GM21723 (cell line): ENCODE data around the gene ARHGAP32.
"Not testable (repeated sequence)": the region's sequence is repeated elsewhere in the genome, so short reads cannot be mapped to it uniquely, and the experiment has no call there.

Experiments
- ATAC-seq: cut with Tn5 transposase; IDR thresholded peaks from one replicate; pipeline ENCODE4 v1.9.1; 2021; ENCODE audit warnings: mild to moderate bottlenecking, moderate library complexity; ENCODE audit not compliant: unreplicated experiment

ARHGAP32 gene

DNA sequence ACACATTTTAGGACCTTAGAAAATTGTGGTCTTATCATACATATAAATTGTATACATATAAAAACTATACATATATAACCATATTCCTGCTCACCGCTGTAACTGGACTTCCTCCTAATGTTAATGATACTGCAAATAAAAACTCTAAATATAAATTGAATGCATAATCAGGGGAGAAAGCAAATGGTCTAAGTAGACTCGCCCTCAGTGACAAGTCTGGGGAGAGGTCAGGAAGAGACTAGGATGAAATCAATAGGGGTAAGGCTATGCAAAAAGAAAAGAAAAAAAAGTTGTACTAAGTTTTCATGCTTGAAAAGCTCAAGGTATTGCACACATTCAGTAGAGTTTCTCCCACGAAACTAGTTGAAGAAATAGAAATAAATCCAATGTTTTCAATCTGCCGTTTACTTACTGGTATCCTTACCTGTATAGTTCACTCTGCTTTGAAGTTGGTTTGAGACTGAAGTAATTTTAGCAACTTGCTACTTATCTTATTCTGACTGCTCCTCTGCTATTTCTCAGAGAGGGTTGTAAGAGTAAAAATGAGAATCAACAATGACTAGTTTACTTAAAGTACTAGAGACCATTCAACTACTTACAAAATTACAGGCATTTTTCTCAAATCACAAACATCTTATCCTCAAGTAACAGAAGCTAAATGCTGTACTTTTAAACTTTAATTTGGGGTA is 12.2 kb upstream of the ARHGAP32 start:
- ATAC-seq, result no peak

- ATAC-seq, result no peak
Measured at GRCh38 chr11:129202646-129203045, 10.5 kb upstream of the ARHGAP32 start.

- ATAC-seq, result no peak
Measured at GRCh38 chr11:129195682-129196081, 3.6 kb upstream of the ARHGAP32 start.

- no peak for ATAC-seq
Measured at GRCh38 chr11:129191649-129192048, 476 bp downstream of the ARHGAP32 start.

- no peak for ATAC-seq
Measured at GRCh38 chr11:129190087-129190486, 2.0 kb downstream of the ARHGAP32 start.

DNA sequence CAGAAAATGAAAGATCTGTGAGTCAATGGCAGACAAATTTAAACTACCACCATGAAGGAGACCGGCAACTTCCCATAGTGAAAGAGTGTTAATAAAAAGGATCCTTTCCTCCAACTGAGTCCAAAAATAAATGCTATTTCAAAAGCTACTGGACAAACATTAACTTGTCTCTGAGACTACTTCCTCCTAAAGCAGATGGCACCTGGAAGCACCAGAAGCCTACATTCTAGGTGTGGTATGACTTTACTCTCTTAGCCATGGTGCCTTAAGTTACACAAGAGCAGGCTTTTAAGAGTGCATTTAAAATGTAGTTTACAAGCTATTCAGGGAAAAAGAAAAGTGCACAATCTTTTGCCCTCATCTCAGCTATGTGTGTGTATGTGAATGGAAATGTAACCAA is 2.5 kb downstream of the ARHGAP32 start:
- no peak for ATAC-seq

DNA sequence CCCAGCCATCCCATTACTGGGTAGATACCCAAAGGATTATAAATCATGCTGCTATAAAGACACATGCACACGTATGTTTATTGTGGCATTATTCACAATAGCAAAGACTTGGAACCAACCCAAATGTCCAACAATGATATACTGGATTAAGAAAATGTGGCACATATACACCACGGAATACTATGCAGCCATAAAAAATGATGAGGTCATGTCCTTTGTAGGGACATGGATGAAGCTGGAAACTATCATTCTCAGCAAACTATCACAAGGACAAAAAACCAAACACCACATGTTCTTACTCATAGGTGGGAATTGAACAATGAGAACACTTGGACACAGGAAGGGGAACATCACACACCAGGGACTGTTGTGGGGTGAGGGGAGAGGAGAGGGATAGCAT is 7.0 kb downstream of the ARHGAP32 start:
- ATAC-seq, result not testable (repeated sequence)

- ATAC-seq, result no peak
Measured at GRCh38 chr11:129184581-129184980, 7.5 kb downstream of the ARHGAP32 start.

GRCh38 chr11:129167315-129167714 is 24.8 kb downstream of the ARHGAP32 start:
- ATAC-seq, result no peak

- ATAC-seq, result no peak
Measured at GRCh38 chr11:129163714-129164164, 28.4 kb downstream of the ARHGAP32 start.

GRCh38 chr11:129157080-129157479 is 35.0 kb downstream of the ARHGAP32 start:
- ATAC-seq, result not testable (repeated sequence)

DNA sequence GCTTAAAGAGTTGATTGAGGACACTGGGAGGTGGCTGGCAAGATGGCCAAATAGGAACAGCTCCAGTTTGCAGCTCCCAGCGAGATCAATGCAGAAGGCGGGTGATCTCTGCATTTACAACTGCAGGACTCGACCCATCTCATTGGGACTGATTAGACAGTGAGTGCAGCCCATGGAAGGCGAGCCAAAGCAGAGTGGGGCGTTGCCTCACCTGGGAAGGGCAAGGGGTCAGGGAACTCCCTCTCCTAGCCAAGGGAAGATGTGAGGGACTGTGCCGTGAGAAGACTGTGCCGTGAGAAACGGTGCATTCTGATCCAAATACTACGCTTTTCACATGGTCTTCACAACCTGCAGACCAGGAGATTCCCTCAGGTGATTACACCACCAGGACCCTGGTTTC is 36.4 kb downstream of the ARHGAP32 start:
- ATAC-seq, result no peak

GRCh38 chr11:129148487-129148886 is 43.6 kb downstream of the ARHGAP32 start:
- no peak for ATAC-seq

DNA sequence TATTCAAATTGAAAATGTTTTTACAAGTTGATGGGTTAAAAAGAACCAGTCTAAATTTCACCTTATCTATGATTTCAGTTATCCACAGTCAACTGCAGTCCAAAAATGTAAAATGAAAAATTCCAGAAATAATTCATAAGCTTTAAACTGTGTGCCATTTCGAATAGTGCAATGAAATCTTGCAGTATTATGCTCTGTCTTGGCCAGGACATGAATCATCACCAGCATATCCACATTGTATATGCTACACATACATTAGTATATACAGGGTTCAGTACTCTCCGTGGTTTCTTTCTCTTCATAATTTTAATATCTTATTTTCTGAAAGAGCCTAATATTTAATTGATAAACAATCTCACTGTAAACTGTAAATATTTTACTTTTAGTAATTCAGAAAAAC is 45.9 kb downstream of the ARHGAP32 start:
- ATAC-seq, result no peak

DNA sequence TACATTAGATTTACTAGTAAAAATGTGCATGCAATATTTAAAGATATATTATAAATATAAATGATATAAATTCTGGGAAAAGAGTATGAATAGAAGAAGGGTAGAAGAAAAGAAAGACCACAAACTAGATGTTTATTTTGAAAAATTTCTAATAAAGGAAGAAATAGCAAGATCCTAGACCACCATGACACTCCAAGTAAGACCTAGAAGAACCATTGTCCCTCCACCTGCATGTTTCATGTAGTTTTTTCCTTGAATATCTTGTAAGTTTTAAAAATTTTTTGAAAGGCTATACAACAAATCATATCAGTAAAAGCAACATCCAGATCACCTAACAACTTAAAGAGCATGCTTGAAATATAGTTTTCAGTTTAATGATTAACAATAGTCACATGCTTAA is 46.8 kb downstream of the ARHGAP32 start:
- ATAC-seq, result no peak

DNA sequence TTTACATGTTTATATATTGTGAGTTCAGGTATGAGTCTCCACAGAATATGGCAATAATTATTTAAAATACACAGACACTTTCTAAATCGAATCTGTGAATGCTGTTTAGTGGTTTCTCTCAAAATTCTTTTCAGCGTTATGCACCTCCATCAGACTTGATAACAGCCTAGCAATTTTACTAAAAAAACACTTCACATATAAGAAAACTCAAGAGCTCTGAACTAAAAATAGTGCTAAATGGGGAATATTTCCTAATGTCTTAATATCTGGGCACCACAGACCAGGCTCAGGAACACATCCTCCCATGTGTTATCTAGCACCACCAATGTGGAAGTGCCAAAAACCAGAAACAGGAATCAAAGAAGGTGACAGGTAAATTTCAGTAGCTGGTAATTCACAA is 47.9 kb downstream of the ARHGAP32 start:
- no peak for ATAC-seq

DNA sequence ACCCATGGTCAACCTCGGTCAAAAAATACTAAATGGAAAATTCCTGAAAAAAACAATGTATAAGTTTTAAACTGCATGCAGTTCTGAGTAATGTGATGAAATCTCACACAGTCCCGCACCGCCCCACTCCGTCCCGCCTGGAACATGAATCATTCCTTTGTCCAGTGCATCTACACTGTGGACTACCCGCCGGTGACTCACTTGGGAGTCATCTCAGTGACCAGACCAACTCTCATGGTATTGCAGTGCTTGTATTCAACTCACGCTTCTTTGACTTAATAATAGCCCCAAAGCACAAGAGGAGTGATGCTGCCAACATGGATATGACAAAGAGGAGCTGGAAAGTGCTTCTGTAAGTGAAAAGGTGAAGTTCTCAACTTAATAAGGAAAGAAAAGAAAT is 48.8 kb downstream of the ARHGAP32 start:
- ATAC-seq, result no peak

DNA sequence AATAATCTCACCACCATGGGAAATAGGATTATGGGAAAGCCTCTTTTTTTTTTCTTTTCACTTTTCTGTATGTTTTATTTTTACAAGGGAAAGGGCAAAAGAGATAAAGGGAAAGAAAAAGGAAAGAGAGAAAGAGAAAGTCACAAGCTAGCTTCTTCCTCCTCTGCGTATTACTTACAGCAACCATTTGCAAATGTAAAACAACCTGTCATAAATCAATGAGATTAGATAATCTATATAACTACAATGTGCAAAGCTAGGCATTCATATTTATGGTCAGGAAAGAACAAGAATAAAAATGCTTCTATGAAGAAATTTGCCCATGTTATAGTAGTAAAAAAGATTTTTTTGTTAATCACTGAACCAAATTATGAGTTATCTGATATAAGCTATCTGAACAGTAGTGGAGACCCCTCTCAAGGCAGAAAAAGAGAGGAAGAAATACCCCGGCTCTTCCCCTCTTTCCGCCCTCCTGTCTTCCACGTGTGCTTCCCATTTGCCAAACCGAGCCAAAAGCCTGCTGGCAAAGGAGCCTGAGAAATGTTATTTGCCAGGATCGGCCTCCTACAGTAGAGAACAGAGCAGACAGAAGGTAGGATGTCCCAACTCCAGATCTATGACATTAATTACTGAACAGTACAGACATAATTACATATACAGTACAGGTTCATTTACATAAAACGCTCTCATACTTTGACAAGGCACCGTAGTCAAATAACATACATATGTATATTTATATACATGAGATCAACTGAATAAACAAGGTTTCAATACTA is 50.2 kb downstream of the ARHGAP32 start:
- ATAC-seq, result no peak

DNA sequence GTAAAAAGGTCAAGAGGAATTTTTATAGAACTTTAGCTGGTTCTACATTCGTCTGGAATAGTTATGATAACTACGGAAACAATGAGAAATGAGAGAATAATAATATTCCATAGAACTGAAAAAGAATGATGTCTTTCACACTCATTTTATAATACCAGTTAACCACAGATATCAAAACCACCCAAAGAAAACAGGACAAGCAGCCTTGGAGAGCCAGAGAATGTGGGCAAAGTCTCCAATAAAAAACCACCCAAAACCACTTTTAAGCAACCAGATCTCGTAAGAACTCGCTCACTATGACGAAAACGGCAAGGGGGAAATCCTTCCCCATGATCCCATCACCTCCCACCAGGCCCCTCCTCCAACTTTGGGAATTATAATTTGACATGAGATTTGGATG is 60.8 kb downstream of the ARHGAP32 start:
- ATAC-seq, result no peak

- not testable (repeated sequence) for ATAC-seq
Measured at GRCh38 chr11:129128881-129129620, 63.1 kb downstream of the ARHGAP32 start.

GRCh38 chr11:129119036-129119435 is 73.1 kb downstream of the ARHGAP32 start:
- no peak for ATAC-seq
